Activated CD8-positive, alpha-beta T cell treated with anti-CD3 and anti-CD28 coated beads for 36 hours (primary cell): Measurements from ENCODE around the gene ITIH5. TPM values are rescaled to one million over a fixed set of nuclear protein-coding genes. Genes with fewer than 3 reads are reported as not detected.
"Not testable (repeated sequence)": the region's sequence is repeated elsewhere in the genome, so short reads cannot be mapped to it uniquely, and the experiment has no call there.

Experiments
- ATAC-seq: fragments of 200-7000 bp; cut with Tn5 transposase; one replicate; pipeline ENCODE4 v1.10.0; 2021; ENCODE audit warnings: mild to moderate bottlenecking, moderate library complexity
- CTCF ChIA-PET: fragments of 350-600 bp; sonication (Branson Sonifier 250); formaldehyde crosslinking; loops from one replicate; lab custom pipeline; 2021; ENCODE audit warnings: antibody characterized with exemption; lab: Charles Lee
- POLR2A ChIA-PET: fragments of 350-600 bp; sonication (Branson Sonifier 250); formaldehyde crosslinking; loops from one replicate; lab custom pipeline; 2021; ENCODE audit warnings: antibody characterized with exemption; lab: Charles Lee
- DNase-seq: peaks from one replicate; pipeline ENCODE4 v3.0.0-alpha.2; 2020
- H3K27ac Mint-ChIP-seq: one replicate; pipeline ENCODE4 v1.8.0; 2021; ENCODE audit warnings: mild to moderate bottlenecking, mixed read lengths
- H3K27me3 Mint-ChIP-seq: one replicate; pipeline ENCODE4 v1.8.0; 2021; ENCODE audit warnings: mixed read lengths
- H3K36me3 Mint-ChIP-seq: one replicate; pipeline ENCODE4 v1.8.0; 2021; ENCODE audit warnings: low read depth, mixed read lengths
- H3K4me1 Mint-ChIP-seq: one replicate; pipeline ENCODE4 v1.8.0; 2021; ENCODE audit warnings: low read depth, mixed read lengths
- H3K4me3 Mint-ChIP-seq: one replicate; pipeline ENCODE4 v1.8.0; 2021; ENCODE audit warnings: mild to moderate bottlenecking, moderate library complexity, mixed read lengths
- H3K9me3 Mint-ChIP-seq: one replicate; pipeline ENCODE4 v1.8.0; 2021; ENCODE audit warnings: mixed read lengths
- CTCF ChIP-seq: fragments of 200-600 bp; IDR thresholded peaks from one replicate; pipeline ENCODE4 v1.8.0; 2022; ENCODE audit warnings: antibody characterized with exemption, mild to moderate bottlenecking
- intact Hi-C: fragments of 100-400 bp; cut with micrococcal nuclease; formaldehyde crosslinking; loops from one replicate; pipeline ENCODE4 v1.10.0; 2022
- total RNA-seq, 2 experiments: library from RNA; stranded (reverse); gene quantifications; one replicate each; pipeline ENCODE4 v1.2.3, GENCODE V29; 2021

ITIH5 gene
- total RNA-seq, 2 experiments from 2014 or later: not detected

GRCh38 chr10:7700577-7701125, 33.9 kb upstream of the ITIH5 start:
- Mint-ChIP-seq H3K36me3 (no peaks in the 10 kb centered on the region), H3K4me1 (no peaks in the 10 kb centered on the region), H3K27me3 (peaks cover 23% of the 10 kb centered on the region), H3K27ac (no peak overlapping the region), H3K9me3 (no peaks in the 10 kb centered on the region), H3K4me3 (no peak overlapping the region)
- TF ChIP-seq CTCF: no peak
- ATAC-seq: no peak
- CTCF ChIA-PET: interaction anchor here (1.1 to 4.0 kb wide), 3 partner anchors 13 to 175 kb away, joined by 3 to 22 read pairs (median 5); no protein-coding TSS in a partner anchor
- POLR2A ChIA-PET: no interaction called here
- no peak for DNase-seq
- intact Hi-C loops: no loop called here

- Mint-ChIP-seq H3K9me3 (peaks cover 8% of the 10 kb centered on the region), H3K4me1 (no peaks in the 10 kb centered on the region), H3K27ac (no peak overlapping the region), H3K27me3 (peaks cover 9% of the 10 kb centered on the region), H3K4me3 (no peak overlapping the region), H3K36me3 (peaks cover 7% of the 10 kb centered on the region)
- DNase-seq (no peak), ATAC-seq (no peak)
- POLR2A ChIA-PET: no interaction called here
- CTCF ChIA-PET: interaction anchor here (4.0 kb wide), 1 partner anchor 10 kb away, joined by 22 read pairs; no protein-coding TSS in a partner anchor
- TF ChIP-seq CTCF: no peak
- intact Hi-C loops: no loop called here
Measured at GRCh38 chr10:7697426-7697825, 30.7 kb upstream of the ITIH5 start.

GRCh38 chr10:7696545-7696944, 29.8 kb upstream of the ITIH5 start:
- Mint-ChIP-seq H3K36me3 (peaks cover 7% of the 10 kb centered on the region), H3K27ac (no peak overlapping the region), H3K4me3 (no peak overlapping the region), H3K4me1 (peaks cover under 1% of the 10 kb centered on the region), H3K27me3 (peaks cover 7% of the 10 kb centered on the region), H3K9me3 (peaks cover 11% of the 10 kb centered on the region)
- POLR2A ChIA-PET: no interaction called here
- CTCF ChIA-PET: no interaction called here
- DNase-seq (no peak), ATAC-seq (no peak)
- TF ChIP-seq CTCF: no peak
- intact Hi-C loops: no loop called here

GRCh38 chr10:7693194-7693593, 26.4 kb upstream of the ITIH5 start:
- H3K4me1 Mint-ChIP-seq, POLR2A ChIA-PET, intact Hi-C loops, ATAC-seq, H3K27ac Mint-ChIP-seq, H3K4me3 Mint-ChIP-seq, DNase-seq, H3K27me3 Mint-ChIP-seq: not testable (repeated sequence)
- Mint-ChIP-seq H3K9me3 (peaks cover 21% of the 10 kb centered on the region), H3K36me3 (peaks cover 10% of the 10 kb centered on the region)
- CTCF ChIA-PET: interaction anchor here (1.2 kb wide), 1 partner anchor 168 kb away, joined by 4 read pairs; no protein-coding TSS in a partner anchor

GRCh38 chr10:7692368-7692767, 25.6 kb upstream of the ITIH5 start:
- DNase-seq, H3K4me3 Mint-ChIP-seq, ATAC-seq, intact Hi-C loops, H3K27me3 Mint-ChIP-seq, H3K4me1 Mint-ChIP-seq, H3K27ac Mint-ChIP-seq, POLR2A ChIA-PET, CTCF ChIA-PET: not testable (repeated sequence)
- Mint-ChIP-seq H3K9me3 (peaks cover 21% of the 10 kb centered on the region), H3K36me3 (peaks cover 10% of the 10 kb centered on the region)

GRCh38 chr10:7690885-7691597, 24.3 kb upstream of the ITIH5 start:
- Mint-ChIP-seq H3K36me3 (peaks cover 10% of the 10 kb centered on the region), H3K27ac (peak overlapping the region; percentile 50), H3K4me1 (peaks cover 11% of the 10 kb centered on the region), H3K9me3 (peaks cover 21% of the 10 kb centered on the region)
- intact Hi-C loops, CTCF ChIA-PET, H3K27me3 Mint-ChIP-seq, H3K4me3 Mint-ChIP-seq, POLR2A ChIA-PET: not testable (repeated sequence)
- ATAC-seq (peak; percentile 44), DNase-seq (peak; percentile 35)
